HG02610 (cell line): ENCODE measurements around the gene FGFBP2.
"Not testable (repeated sequence)": the region's sequence is repeated elsewhere in the genome, so short reads cannot be mapped to it uniquely, and the experiment has no call there.

Experiments
- ATAC-seq: cut with Tn5 transposase; IDR thresholded peaks from one replicate; pipeline ENCODE4 v1.9.1; 2021; ENCODE audit warnings: mild to moderate bottlenecking, moderate library complexity; ENCODE audit not compliant: unreplicated experiment

FGFBP2 gene

GRCh38 chr4:15931451-15932210 is 31.3 kb downstream of the FGFBP2 start:
- no peak for ATAC-seq

- no peak for ATAC-seq
Measured at GRCh38 chr4:15930314-15930713, 32.7 kb downstream of the FGFBP2 start.

- no peak for ATAC-seq
Measured at GRCh38 chr4:15929540-15929939, 33.4 kb downstream of the FGFBP2 start.

- ATAC-seq: no peak
Measured at GRCh38 chr4:15928883-15929282, 34.1 kb downstream of the FGFBP2 start.

GRCh38 chr4:15926486-15926885 is 36.5 kb downstream of the FGFBP2 start:
- no peak for ATAC-seq

GRCh38 chr4:15925830-15926229 is 37.1 kb downstream of the FGFBP2 start:
- ATAC-seq: no peak

GRCh38 chr4:15921592-15921932 is 41.4 kb downstream of the FGFBP2 start:
- no peak for ATAC-seq

GRCh38 chr4:15920723-15921591 is 42.0 kb downstream of the FGFBP2 start:
- no peak for ATAC-seq

GRCh38 chr4:15918484-15919129 is 44.4 kb downstream of the FGFBP2 start:
- ATAC-seq: no peak

- ATAC-seq: no peak
Measured at GRCh38 chr4:15917297-15917696, 45.7 kb downstream of the FGFBP2 start.

- ATAC-seq: not testable (repeated sequence)
Measured at GRCh38 chr4:15916358-15916757, 46.6 kb downstream of the FGFBP2 start.

GRCh38 chr4:15914736-15915135 is 48.2 kb downstream of the FGFBP2 start:
- no peak for ATAC-seq

GRCh38 chr4:15914291-15914690 is 48.7 kb downstream of the FGFBP2 start:
- ATAC-seq: no peak

GRCh38 chr4:15913631-15913970 is 49.4 kb downstream of the FGFBP2 start:
- ATAC-seq: no peak

GRCh38 chr4:15912961-15913630 is 49.9 kb downstream of the FGFBP2 start:
- no peak for ATAC-seq

GRCh38 chr4:15912236-15912635 is 50.7 kb downstream of the FGFBP2 start:
- no peak for ATAC-seq
